HEK293 (cell line): ENCODE measurements around the gene LMTK3.

ENCODE experiments used
- HOXD13 ChIP-seq: sonication (generic); formaldehyde crosslinking; IDR thresholded peaks from 2 replicates; pipeline ENCODE4 v1.8.0; 2022; ENCODE audit warnings: missing genetic modification reagents, borderline replicate concordance
- IKZF3 ChIP-seq: fragments of 450-650 bp; IDR thresholded peaks from 2 replicates; pipeline ENCODE4 v1.5.0; 2018; ENCODE audit warnings: missing biosample characterization, mild to moderate bottlenecking, missing genetic modification characterization, moderate library complexity
- PRDM1 ChIP-seq: fragments of 450-650 bp; formaldehyde crosslinking; IDR thresholded peaks from 2 replicates; pipeline ENCODE4; 2016; ENCODE audit warnings: missing biosample characterization, missing genetic modification characterization
- PRDM10 ChIP-seq: fragments of 450-650 bp; formaldehyde crosslinking; IDR thresholded peaks from 2 replicates; pipeline ENCODE4 v1.5.1; 2016; ENCODE audit warnings: missing biosample characterization, missing genetic modification characterization
- REST ChIP-seq: fragments of 450-650 bp; formaldehyde crosslinking; IDR thresholded peaks from 2 replicates; pipeline ENCODE4 v1.5.1; 2016; ENCODE audit warnings: missing biosample characterization, missing genetic modification characterization
- SP2 ChIP-seq: fragments of 450-650 bp; formaldehyde crosslinking; IDR thresholded peaks from 2 replicates; pipeline ENCODE4 v1.5.1; 2016; ENCODE audit warnings: missing biosample characterization, missing genetic modification characterization
- SP3 ChIP-seq: fragments of 450-650 bp; formaldehyde crosslinking; IDR thresholded peaks from 2 replicates; pipeline ENCODE4 v1.5.1; 2016; ENCODE audit warnings: missing biosample characterization, missing genetic modification characterization
- ZBTB1 ChIP-seq: fragments of 450-650 bp; formaldehyde crosslinking; IDR thresholded peaks from 2 replicates; pipeline ENCODE4 v1.5.1; 2016; ENCODE audit warnings: missing biosample characterization, missing genetic modification characterization
- ZBTB26 ChIP-seq: fragments of 450-650 bp; formaldehyde crosslinking; optimal IDR thresholded peaks from 2 replicates; pipeline ENCODE3; 2016; ENCODE audit warnings: missing biosample characterization, mild to moderate bottlenecking, missing genetic modification characterization
- ZBTB49 ChIP-seq: fragments of 450-650 bp; formaldehyde crosslinking; IDR thresholded peaks from 2 replicates; pipeline ENCODE4 v1.5.1; 2016; ENCODE audit warnings: missing biosample characterization, missing genetic modification characterization, low read depth
- ZEB2 ChIP-seq: fragments of 450-650 bp; formaldehyde crosslinking; IDR thresholded peaks from 2 replicates; pipeline ENCODE4 v1.5.1; 2016; ENCODE audit warnings: missing biosample characterization, missing genetic modification characterization
- ZNF112 ChIP-seq: fragments of 450-650 bp; formaldehyde crosslinking; IDR thresholded peaks from 2 replicates; pipeline ENCODE4 v1.5.0; 2017; ENCODE audit warnings: missing biosample characterization, missing genetic modification characterization
- ZNF132 ChIP-seq: fragments of 450-650 bp; formaldehyde crosslinking; IDR thresholded peaks from 2 replicates; pipeline ENCODE4 v1.5.1; 2017; ENCODE audit warnings: missing biosample characterization, missing genetic modification characterization, borderline replicate concordance
- ZNF140 ChIP-seq: fragments of 450-650 bp; formaldehyde crosslinking; IDR thresholded peaks from 2 replicates; pipeline ENCODE4 v1.5.1; 2016; ENCODE audit warnings: missing biosample characterization, missing genetic modification characterization
- ZNF157 ChIP-seq: fragments of 450-650 bp; formaldehyde crosslinking; IDR thresholded peaks from 2 replicates; pipeline ENCODE4 v1.5.1; 2016; ENCODE audit warnings: missing biosample characterization, missing genetic modification characterization
- ZNF362 ChIP-seq: fragments of 450-650 bp; formaldehyde crosslinking; IDR thresholded peaks from 2 replicates; pipeline ENCODE4 v1.5.1; 2016; ENCODE audit warnings: missing biosample characterization, missing genetic modification characterization
- ZNF394 ChIP-seq: fragments of 450-650 bp; formaldehyde crosslinking; IDR thresholded peaks from 2 replicates; pipeline ENCODE4 v1.5.1; 2016; ENCODE audit warnings: missing biosample characterization, missing genetic modification characterization, mild to moderate bottlenecking, moderate library complexity, borderline replicate concordance
- ZNF404 ChIP-seq: fragments of 450-650 bp; formaldehyde crosslinking; IDR thresholded peaks from 2 replicates; pipeline ENCODE4 v1.5.1; 2017; ENCODE audit warnings: missing biosample characterization, missing genetic modification characterization
- ZNF514 ChIP-seq: fragments of 450-650 bp; formaldehyde crosslinking; IDR thresholded peaks from 2 replicates; pipeline ENCODE4 v1.5.1; 2016; ENCODE audit warnings: missing biosample characterization, missing genetic modification characterization
- ZNF629 ChIP-seq: fragments of 450-650 bp; formaldehyde crosslinking; IDR thresholded peaks from 2 replicates; pipeline ENCODE4 v1.5.1; 2017; ENCODE audit warnings: missing biosample characterization, missing genetic modification characterization
- ZNF791 ChIP-seq: fragments of 450-650 bp; formaldehyde crosslinking; IDR thresholded peaks from 2 replicates; pipeline ENCODE4 v1.5.1; 2016; ENCODE audit warnings: missing biosample characterization, missing genetic modification characterization
- ZSCAN16 ChIP-seq: fragments of 450-650 bp; formaldehyde crosslinking; IDR thresholded peaks from 2 replicates; pipeline ENCODE4 v1.5.1; 2016; ENCODE audit warnings: missing biosample characterization, missing genetic modification characterization
- ZSCAN18 ChIP-seq: fragments of 450-650 bp; formaldehyde crosslinking; IDR thresholded peaks from 2 replicates; pipeline ENCODE4 v1.5.1; 2016; ENCODE audit warnings: missing biosample characterization, missing genetic modification characterization
- ZSCAN23 ChIP-seq: fragments of 450-650 bp; formaldehyde crosslinking; IDR thresholded peaks from 2 replicates; pipeline ENCODE4 v1.5.1; 2016; ENCODE audit warnings: missing biosample characterization, missing genetic modification characterization
- ZSCAN30 ChIP-seq: fragments of 450-650 bp; IDR thresholded peaks from 2 replicates; pipeline ENCODE4 v1.5.1; 2018; ENCODE audit warnings: missing biosample characterization, mild to moderate bottlenecking, missing genetic modification characterization, moderate library complexity

The LMTK3 gene

GRCh38 chr19:48445606-48446481 is 65.8 kb downstream of the LMTK3 start, which contains the start of gene GRWD1 (continued):
- TF ChIP-seq ZNF362 (tag by site-specific recombination) (no peak), ZNF140 (tag by site-specific recombination) (no peak), REST (no peak), ZNF404 (tag by site-specific recombination) (no peak), ZNF514 (no peak), ZNF157 (tag by site-specific recombination) (no peak), HOXD13 (CRISPR knock-in tag) (no peak), ZNF112 (tag by site-specific recombination) (no peak), SP2 (tag by site-specific recombination) (peak; percentile 69), ZNF394 (peak; percentile 97), ZNF132 (no peak), ZBTB49 (tag by site-specific recombination) (no peak), IKZF3 (tag by site-specific recombination) (peak; percentile 91), ZSCAN18 (peak; percentile 25; the same call in 1 of the 2 replicates), PRDM1 (tag by site-specific recombination) (peak; percentile 75), ZSCAN23 (no peak), ZBTB26 (tag by site-specific recombination) (peak; percentile 24), PRDM10 (tag by site-specific recombination) (peak; percentile 78), ZSCAN16 (tag by site-specific recombination) (no peak), ZBTB1 (tag by site-specific recombination) (no peak), ZNF791 (tag by site-specific recombination) (no peak), ZEB2 (tag by site-specific recombination) (peak; percentile 86), SP3 (tag by site-specific recombination) (peak; percentile 70), ZSCAN30 (tag by site-specific recombination) (peak; percentile 46; the same call in 1 of the 2 replicates), ZNF629 (tag by site-specific recombination) (peak; percentile 50; the same call in 1 of the 2 replicates)
